H1 (cell line): ENCODE data around the gene MYCBPAP.

Experiments
- CHD1 ChIP-seq: IDR thresholded peaks from 2 replicates; pipeline ENCODE4 v1.6.1; 2012; ENCODE audit warnings: low read depth, low read length, improper control_type of control experiment
- CTCF ChIP-seq, 3 experiments: IDR thresholded peaks; 1 replicate in 2 of 3; 2 replicates in 1 of 3; pipeline versions ENCODE4 v1.5.1 to v1.6.1; 2011; ENCODE audit warnings: low read length in 3 of 3, mild to moderate bottlenecking in 3 of 3, inconsistent platforms in 2 of 3, low read depth in 1 of 3, moderate library complexity in 1 of 3; ENCODE audit not compliant: insufficient read depth in 1 of 3; ENCODE audit errors: control extremely low read depth in 1 of 3
- EGR1 ChIP-seq: IDR thresholded peaks from 2 replicates; pipeline ENCODE4 v1.6.1; 2011; ENCODE audit warnings: low read depth, low read length, borderline replicate concordance
- EP300 ChIP-seq, 2 experiments: IDR thresholded peaks; 1 replicate in 1 of 2; 2 replicates in 1 of 2; pipeline ENCODE4 v1.6.1; 2011 to 2012; ENCODE audit warnings: low read depth in 2 of 2, low read length in 2 of 2, mild to moderate bottlenecking in 2 of 2, borderline replicate concordance in 1 of 2, inconsistent platforms in 1 of 2, moderate library complexity in 1 of 2
- JUN ChIP-seq: IDR thresholded peaks from 2 replicates; pipeline ENCODE4 v1.6.1; 2011; ENCODE audit warnings: low read depth, mild to moderate bottlenecking, improper control_type of control experiment, low read length
- NRF1 ChIP-seq: IDR thresholded peaks from 2 replicates; pipeline ENCODE4 v1.6.1; 2011; ENCODE audit warnings: mild to moderate bottlenecking, low read depth, low read length, improper control_type of control experiment
- PHF8 ChIP-seq: fragments of 200-600 bp; sonication (generic); conservative IDR thresholded peaks from 2 replicates; pipeline ENCODE4 v1.7.1; 2012; ENCODE audit warnings: low read depth, mild to moderate bottlenecking, inconsistent platforms, low read length, moderate library complexity
- SIRT6 ChIP-seq: IDR thresholded peaks from one replicate; pipeline ENCODE4 v1.7.1; 2012; ENCODE audit warnings: low read length, inconsistent platforms
- SRF ChIP-seq: IDR thresholded peaks from 2 replicates; pipeline ENCODE4 v1.6.1; 2011; ENCODE audit warnings: mild to moderate bottlenecking, low read depth, low read length, moderate library complexity
- TAF1 ChIP-seq: IDR thresholded peaks from 2 replicates; pipeline ENCODE4 v1.6.1; 2011; ENCODE audit warnings: mild to moderate bottlenecking, low read depth, low read length

- TF ChIP-seq CTCF (IDR thresholded peaks at IDR 0.05; ENCODE audit: control extremely low read depth in 1 of 3, insufficient read depth in 1 of 3, low read depth in 1 of 3, low read length in 3 of 3) = no peak
- TF ChIP-seq SIRT6 = no peak
- TF ChIP-seq NRF1 = no peak
- TF ChIP-seq EGR1 = no peak
- no peak for TF ChIP-seq CHD1
- no peak for TF ChIP-seq JUN
- TF ChIP-seq PHF8 = no peak
- TF ChIP-seq EP300 (IDR thresholded peaks at IDR 0.05; ENCODE audit: borderline replicate concordance in 1 of 2, low read depth in 2 of 2, low read length in 2 of 2) = no peak
- TF ChIP-seq TAF1 = no peak
- TF ChIP-seq SRF = no peak
Observed at GRCh38 chr17:50551433-50551815, 43.2 kb downstream of the MYCBPAP start.
